OCI-LY3 (cell line): ENCODE data around the gene MRPS14.
A peak's percentile ranks its signal among the peaks of the same experiment; 100 is the strongest.

Experiments
- H2AFZ ChIP-seq: fragments of 200-600, 300-600 bp; shearing (Covaris generic); 2 replicates; pipeline ENCODE4 v1.6.0; 2014; ENCODE audit warnings: antibody characterized with exemption, low read depth, low read length
- H3K27ac ChIP-seq: fragments of 200-600, 300-600 bp; sonication (generic); 2 replicates; pipeline ENCODE4 v1.5.1; 2014; ENCODE audit warnings: mild to moderate bottlenecking, low read length, moderate library complexity, mixed read lengths
- H3K27me3 ChIP-seq: fragments of 200-600, 300-600 bp; sonication (generic); 2 replicates; pipeline ENCODE4 v1.6.1; 2014; ENCODE audit warnings: low read depth, low read length, mixed read lengths
- H3K36me3 ChIP-seq: fragments of 200-600, 300-600 bp; sonication (generic); replicated peaks from 2 replicates; pipeline ENCODE3; 2014; ENCODE audit warnings: low read depth, low read length, mixed read lengths
- H3K4me1 ChIP-seq: fragments of 300-600, 200-600 bp; sonication (generic); 2 replicates; pipeline ENCODE4 v1.6.1; 2014; ENCODE audit warnings: low read length, mixed read lengths
- H3K4me2 ChIP-seq: fragments of 200-600, 300-600 bp; sonication (generic); 2 replicates; pipeline ENCODE4 v1.6.1; 2014; ENCODE audit warnings: low read length, mixed read lengths
- H3K4me3 ChIP-seq: fragments of 300-600, 200-600 bp; sonication (generic); 2 replicates; pipeline ENCODE4 v1.5.1; 2014; ENCODE audit warnings: antibody characterized with exemption, mild to moderate bottlenecking, low read length, moderate library complexity
- H3K79me2 ChIP-seq: fragments of 300-600, 200-600 bp; shearing (Covaris generic); 2 replicates; pipeline ENCODE4 v1.6.1; 2014; ENCODE audit warnings: mild to moderate bottlenecking, low read length, mixed read lengths
- H3K9ac ChIP-seq: fragments of 300-600, 200-600 bp; shearing (Covaris generic); 2 replicates; pipeline ENCODE4 v1.6.0; 2014; ENCODE audit warnings: mild to moderate bottlenecking, low read length, moderate library complexity
- H3K9me3 ChIP-seq: fragments of 200-600, 300-600 bp; shearing (Covaris generic); 2 replicates; pipeline ENCODE4 v1.6.1; 2014; ENCODE audit warnings: low read length, mixed read lengths; ENCODE audit not compliant: insufficient read depth
- H4K20me1 ChIP-seq: fragments of 200-600, 300-600 bp; sonication (generic); 2 replicates; pipeline ENCODE4 v1.6.1; 2016; ENCODE audit warnings: low read length, mixed read lengths; ENCODE audit not compliant: insufficient read depth
- CTCF ChIP-seq: fragments of 200-600, 300-600 bp; sonication (generic); IDR thresholded peaks from 2 replicates; pipeline ENCODE4 v1.5.1; 2014; ENCODE audit warnings: antibody characterized with exemption, low read length, low read depth
- EZH2phosphoT487 ChIP-seq: fragments of 200-600 bp; shearing (Covaris generic); IDR thresholded peaks from 2 replicates; pipeline ENCODE4 v1.6.1; 2018; ENCODE audit warnings: antibody characterized with exemption, mixed run types, low read depth

Gene MRPS14

GRCh38 chr1:175009532-175009931 lies 13.7 kb downstream of the MRPS14 start:
- Histone ChIP-seq H2AFZ (no peak overlapping the region), H3K4me1 (peaks cover 8% of the 10 kb centered on the region), H3K79me2 (peaks cover 56% of the 10 kb centered on the region), H3K4me2 (no peak overlapping the region), H3K36me3 (peaks cover 82% of the 10 kb centered on the region), H3K27ac (no peak overlapping the region), H3K27me3 (no peaks in the 10 kb centered on the region), H4K20me1 (peaks cover 19% of the 10 kb centered on the region), H3K9me3 (no peaks in the 10 kb centered on the region), H3K9ac (no peak overlapping the region), H3K4me3 (no peak overlapping the region)
- TF ChIP-seq CTCF: no peak

GRCh38 chr1:175005085-175005783 lies 18.0 kb downstream of the MRPS14 start:
- no peaks in the 10 kb centered on the region for H3K9me3 ChIP-seq
- peaks cover 47% of the 10 kb centered on the region for H3K36me3 ChIP-seq
- H3K9ac ChIP-seq: no peak overlapping the region
- TF ChIP-seq EZH2phosphoT487 (no peak), CTCF (no peak)
- peaks cover 38% of the 10 kb centered on the region for H3K4me1 ChIP-seq
- peaks cover 93% of the 10 kb centered on the region for H3K79me2 ChIP-seq
- H3K27ac ChIP-seq: peak overlapping the region; percentile 40
- 0 out of 2 replicates have a peak overlapping the region, but pooled peaks have one; percentile 3 for H3K4me2 ChIP-seq
- H2AFZ ChIP-seq: no peak overlapping the region
- peaks cover 46% of the 10 kb centered on the region for H4K20me1 ChIP-seq
- no peak overlapping the region for H3K4me3 ChIP-seq
- H3K27me3 ChIP-seq: no peaks in the 10 kb centered on the region

GRCh38 chr1:175003521-175003920 lies 19.7 kb downstream of the MRPS14 start:
- Histone ChIP-seq H2AFZ (no peak overlapping the region), H3K9me3 (no peaks in the 10 kb centered on the region), H3K9ac (no peak overlapping the region), H3K4me2 (peak overlapping the region; percentile 30), H3K27me3 (no peaks in the 10 kb centered on the region), H3K36me3 (peaks cover 36% of the 10 kb centered on the region), H4K20me1 (peaks cover 44% of the 10 kb centered on the region), H3K27ac (no peak overlapping the region), H3K4me3 (no peak overlapping the region), H3K79me2 (peaks cover 87% of the 10 kb centered on the region), H3K4me1 (peaks cover 38% of the 10 kb centered on the region)
- no peak for TF ChIP-seq CTCF
- no peak for TF ChIP-seq EZH2phosphoT487

- Histone ChIP-seq H3K4me3 (no peak overlapping the region), H4K20me1 (peaks cover 44% of the 10 kb centered on the region), H2AFZ (no peak overlapping the region), H3K27ac (no peak overlapping the region), H3K9me3 (no peaks in the 10 kb centered on the region), H3K36me3 (peaks cover 31% of the 10 kb centered on the region), H3K27me3 (no peaks in the 10 kb centered on the region), H3K4me2 (peak overlapping the region; percentile 30; the same call in 1 of the 2 replicates), H3K4me1 (peaks cover 42% of the 10 kb centered on the region), H3K79me2 (peaks cover 82% of the 10 kb centered on the region), H3K9ac (no peak overlapping the region)
- TF ChIP-seq EZH2phosphoT487: no peak
- TF ChIP-seq CTCF: no peak
Observed at GRCh38 chr1:175002910-175003517, 20.2 kb downstream of the MRPS14 start.
